GM18507 (cell line): Measurements from ENCODE around the gene SLC7A1.

Experiments used
- DNase-seq: peaks from one replicate; pipeline ENCODE4 v3.0.0; 2011; ENCODE audit warnings: low read depth; ENCODE audit not compliant: insufficient read length; ENCODE audit errors: extremely low spot score
- FAIRE-seq: peaks from 2 replicates; lab custom pipeline; 2011; peaks lifted over from hg19 to GRCh38; lab: Jason Lieb, UNC

SLC7A1 gene

GRCh38 chr13:29514720-29515310 is 80.7 kb downstream of the SLC7A1 start:
- FAIRE-seq (no peak), DNase-seq (no peak)

DNA sequence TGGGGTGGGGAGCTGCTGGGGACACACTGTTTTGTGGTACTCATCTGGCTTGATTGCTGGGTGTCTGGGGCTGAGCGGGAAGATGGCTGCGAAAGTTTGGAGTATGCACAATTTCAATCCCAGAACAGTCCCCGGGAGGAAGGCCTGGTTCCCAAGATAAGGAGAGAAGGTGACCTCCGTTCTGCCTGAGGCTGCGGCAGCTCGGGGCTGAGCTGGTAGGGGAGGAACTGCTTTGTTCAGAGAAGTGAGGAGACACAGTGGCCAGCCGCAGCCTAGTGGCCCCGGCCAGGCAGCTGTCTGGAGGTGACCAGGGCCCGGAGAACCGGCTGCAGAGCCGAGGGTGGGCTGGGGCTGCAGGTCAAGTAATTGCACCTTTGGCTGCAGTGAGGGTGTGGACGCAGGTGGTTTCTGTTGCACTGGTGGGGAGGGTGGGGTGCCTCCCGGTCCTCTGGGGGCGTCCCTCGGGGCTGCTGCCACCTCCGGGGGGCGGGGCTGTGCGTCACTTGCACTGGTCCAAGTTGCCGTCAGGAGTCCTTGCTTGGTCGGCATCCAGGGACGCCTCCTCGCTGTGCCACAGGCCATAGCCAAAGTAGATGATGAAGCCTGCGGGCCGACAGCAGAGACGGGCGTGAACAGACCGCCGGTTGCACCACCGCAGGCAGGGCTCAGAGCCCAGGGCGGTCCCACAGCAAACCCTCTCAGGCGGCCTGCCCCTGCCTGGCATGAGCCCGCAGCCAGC is 81.3 kb downstream of the SLC7A1 start:
- no peak for FAIRE-seq

DNA sequence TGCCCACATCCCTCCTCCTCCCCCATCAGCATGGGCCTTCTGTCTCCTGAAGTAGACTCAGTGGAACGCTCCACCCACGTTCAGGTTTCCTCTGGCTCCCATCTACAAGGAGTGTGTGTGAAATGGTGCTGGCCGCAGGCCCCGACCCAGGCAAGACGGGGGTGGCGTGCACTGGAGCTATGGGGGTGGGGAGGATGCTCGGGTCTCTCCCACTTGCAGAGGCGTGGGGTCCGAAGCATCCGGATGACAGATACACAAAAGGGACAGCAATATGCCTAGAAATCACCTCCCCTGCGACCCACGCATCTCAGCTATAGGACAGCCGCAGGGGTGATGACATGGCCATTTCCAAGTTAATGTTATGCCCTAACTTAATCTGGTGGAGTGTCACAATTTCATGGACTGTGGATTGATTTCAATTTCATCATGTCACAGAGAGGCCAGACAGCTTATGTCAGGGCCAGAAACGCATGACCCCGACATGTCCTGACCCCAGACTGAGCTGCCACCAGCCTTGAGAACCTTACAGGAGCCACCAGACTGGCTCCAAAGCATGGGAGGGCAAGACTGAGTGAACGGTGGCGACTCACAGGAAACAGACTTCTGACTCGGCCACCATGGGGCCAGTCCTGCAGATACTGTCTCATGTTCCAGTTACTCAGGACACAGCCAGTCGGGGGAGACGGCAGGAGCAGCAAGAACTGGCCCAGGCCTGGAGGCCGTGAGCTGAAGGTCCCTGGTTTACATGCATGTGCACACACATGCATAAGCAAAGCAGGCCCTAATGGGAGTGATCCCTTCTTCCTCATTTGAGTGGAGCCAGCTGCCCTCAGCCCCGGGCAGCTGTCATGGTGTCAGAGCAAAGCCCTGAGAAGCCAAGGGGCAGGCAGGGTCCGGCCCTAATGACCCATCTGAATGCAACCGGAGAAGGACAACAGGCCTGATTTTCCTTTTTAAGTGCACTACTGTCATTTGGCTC is 82.2 kb downstream of the SLC7A1 start:
- DNase-seq (no peak), FAIRE-seq (no peak)

More for the DNA sequence above, 81.3 kb downstream of the SLC7A1 start:
- DNase-seq, result no peak

DNA sequence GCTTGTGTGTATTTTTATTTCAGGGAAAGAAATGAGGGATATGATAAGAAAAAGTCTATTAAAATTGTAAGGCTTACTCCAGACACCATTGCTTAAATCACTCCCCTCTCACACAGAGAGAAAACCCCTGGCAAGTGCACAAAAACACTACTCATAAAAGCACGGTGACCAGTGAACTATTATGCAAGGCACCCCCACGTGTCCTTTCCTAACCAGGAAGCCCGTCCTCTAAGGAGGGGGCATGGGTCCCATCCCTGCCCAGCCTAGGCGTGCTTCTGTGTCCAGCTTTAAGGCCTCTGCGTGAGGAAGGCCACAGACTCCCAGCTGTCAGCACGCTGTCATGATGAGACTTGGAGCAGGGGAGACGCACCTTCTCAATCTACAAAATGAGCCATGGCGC is 83.5 kb downstream of the SLC7A1 start:
- DNase-seq, result no peak
- FAIRE-seq, result no peak

- FAIRE-seq (no peak), DNase-seq (no peak)
These were observed 84.2 kb downstream of the SLC7A1 start for GRCh38 chr13:29511106-29511796.

DNA sequence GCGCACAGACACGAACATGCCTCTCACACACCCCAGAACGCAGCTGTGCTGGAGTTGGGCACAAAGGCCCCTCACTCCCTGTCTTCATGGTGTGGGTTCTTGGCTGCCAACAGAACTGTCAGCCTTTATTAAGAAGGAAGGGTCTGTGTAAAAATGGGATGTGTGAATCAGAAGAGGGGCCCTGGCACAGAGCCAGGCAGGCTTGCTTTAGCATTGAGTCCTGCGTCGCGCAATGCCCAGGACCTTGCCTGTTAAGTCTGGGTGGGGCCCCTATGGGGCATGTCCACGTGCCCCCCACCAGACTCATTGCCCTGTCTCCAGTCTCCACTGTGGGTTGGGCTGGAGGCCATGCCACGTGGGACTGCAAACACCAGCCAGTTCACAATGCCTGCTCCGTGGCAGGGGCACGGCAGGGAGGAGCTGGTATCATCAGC is 84.8 kb downstream of the SLC7A1 start:
- no peak for DNase-seq
- FAIRE-seq, result no peak

DNA sequence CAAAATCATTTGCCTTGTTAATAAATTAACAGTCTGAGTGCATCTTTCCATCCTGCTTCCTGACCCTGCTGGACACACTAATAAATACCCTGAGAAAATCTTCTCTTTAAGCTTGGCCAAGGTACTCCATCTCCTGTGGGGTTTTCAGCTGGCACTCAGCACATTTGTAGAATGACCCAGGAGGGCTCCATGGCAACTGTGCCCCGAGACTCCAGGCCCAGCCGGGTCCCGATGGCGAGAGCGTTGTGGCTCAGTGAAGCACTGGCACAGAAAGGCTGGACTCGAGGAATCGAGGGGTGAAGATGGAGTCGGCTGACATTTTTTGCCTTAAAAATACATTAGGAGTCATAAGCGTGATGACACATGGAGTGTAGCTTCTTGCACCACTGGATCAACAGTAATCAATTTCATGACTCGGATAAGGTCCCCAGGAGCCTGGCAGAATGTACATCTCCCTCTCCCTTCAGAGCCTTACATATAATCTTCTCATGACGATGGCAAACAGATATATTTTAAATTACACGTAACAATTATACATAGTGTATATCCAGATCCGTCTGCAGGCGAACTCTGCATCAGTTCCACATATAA is 85.4 kb downstream of the SLC7A1 start:
- no peak for DNase-seq
- no peak for FAIRE-seq

GRCh38 chr13:29508876-29509252 is 86.6 kb downstream of the SLC7A1 start:
- FAIRE-seq, result no peak

DNA sequence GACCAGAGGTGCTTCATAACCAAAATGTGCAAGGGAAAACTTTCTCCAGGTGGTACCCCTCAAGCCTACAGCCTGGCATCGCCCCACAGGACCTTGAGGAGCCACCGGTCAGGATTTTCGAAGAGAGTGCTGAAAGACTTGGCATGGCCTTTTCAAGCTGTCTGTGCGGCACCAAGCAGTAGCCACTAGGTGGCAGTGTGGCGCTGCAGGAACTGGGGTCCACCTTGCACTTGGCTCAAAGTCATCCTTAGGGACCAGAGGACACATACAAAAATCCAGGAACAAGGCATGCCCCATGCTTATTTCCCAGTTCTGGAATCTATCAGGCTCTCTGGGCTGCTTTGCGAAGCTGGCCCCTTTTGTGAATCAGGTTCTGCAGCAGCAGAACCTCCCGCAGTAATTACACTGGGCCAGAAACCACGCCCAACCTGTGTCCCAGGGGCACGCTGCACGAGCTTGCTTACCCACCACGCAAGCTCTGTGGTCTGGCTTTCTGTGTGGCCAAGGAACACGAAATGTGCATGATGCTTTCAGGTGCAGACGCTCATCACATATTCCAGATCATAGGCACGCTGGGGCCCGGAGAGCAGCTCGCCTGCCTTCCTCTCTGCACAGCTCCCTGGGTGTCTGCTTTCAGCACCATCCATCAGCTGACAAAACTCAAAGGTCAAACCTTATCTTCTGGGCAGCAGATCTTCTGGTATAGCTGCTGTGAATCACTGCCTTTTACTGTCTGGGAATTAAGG is 87.2 kb downstream of the SLC7A1 start:
- DNase-seq, result peak; percentile 69
- peak; percentile 89 for FAIRE-seq

More at GRCh38 chr13:29508876-29509252, 86.6 kb downstream of the SLC7A1 start:
- DNase-seq, result no peak

GRCh38 chr13:29507356-29507755 is 88.1 kb downstream of the SLC7A1 start:
- DNase-seq (no peak), FAIRE-seq (no peak)

DNA sequence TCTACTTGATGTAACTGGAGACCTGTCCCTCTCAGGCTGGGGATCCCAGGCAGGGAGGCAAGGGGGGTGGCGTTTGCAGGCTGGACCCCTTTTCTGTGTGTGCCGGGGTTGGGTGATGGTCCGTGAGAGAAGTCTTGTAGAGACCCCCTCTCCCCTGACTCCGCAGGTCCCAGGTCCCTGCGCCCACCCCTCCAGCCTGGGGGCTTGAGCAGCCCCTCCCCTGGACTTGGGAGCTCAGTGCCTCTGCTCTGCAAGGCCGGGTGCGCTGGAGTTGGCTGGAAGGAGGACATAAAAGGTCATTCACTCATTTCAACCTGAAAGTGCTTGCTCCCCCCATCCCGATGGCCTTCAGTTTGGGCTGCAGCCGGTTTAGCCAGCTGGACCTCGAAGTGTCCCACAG is 89.5 kb downstream of the SLC7A1 start:
- no peak for FAIRE-seq
- no peak for DNase-seq

GRCh38 chr13:29505511-29505910 is 90.0 kb downstream of the SLC7A1 start:
- DNase-seq (no peak), FAIRE-seq (no peak)

DNA sequence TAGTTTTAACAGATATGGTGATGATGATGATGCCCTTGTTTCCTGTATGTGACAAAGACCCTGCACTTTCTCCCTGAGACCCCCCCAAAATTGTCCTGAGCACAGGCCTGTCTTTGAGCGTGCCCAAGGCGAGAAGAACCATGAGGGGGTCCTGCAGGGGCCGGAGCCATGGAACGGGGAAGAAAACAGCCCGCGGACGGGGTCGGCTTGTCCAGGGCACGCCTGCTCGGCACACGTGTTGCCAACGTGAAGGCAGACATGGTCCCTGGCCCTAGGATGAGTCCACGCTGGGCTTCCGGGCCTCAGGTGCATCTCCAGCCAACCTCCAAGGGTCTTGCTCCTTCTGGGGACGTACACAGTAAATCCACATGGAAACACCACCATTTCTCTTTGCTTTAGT is 90.8 kb downstream of the SLC7A1 start:
- no peak for DNase-seq
- FAIRE-seq, result no peak

DNA sequence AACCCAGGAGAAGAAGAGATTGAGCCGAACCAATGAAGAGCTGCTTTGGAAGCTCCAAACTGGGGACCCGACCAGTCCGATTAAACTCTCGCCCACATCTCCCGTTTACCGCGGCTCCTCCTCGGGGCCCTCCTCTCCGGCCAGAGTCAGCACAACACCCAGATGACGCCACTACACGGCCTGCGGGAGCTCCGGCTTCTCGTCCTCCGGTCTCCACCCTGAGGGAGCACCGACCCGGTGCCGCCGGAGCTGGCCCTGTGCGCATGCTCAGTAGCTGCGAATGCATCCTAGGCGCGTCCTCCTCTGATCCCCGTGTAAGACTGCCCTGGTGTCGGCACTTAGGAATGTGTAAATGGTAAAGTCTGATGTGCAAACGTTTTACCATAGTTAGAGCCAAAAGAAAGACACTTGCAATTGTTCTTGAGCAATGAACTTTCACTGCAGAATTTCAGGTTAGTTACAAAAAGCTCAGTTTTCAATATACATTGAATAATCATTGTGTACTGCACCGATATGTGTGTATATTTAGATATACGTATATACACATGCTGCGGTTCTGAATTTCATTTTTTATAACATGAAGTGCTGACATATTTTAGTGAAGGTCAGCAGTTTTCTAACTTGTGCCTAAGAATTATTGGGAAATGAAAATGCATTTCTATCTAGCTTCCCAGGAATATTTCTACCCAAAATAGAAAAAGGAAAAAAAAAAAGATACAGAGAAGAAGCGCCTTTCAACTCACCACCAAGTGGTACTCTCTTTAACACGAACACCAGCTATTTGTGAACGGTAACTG is 92.2 kb downstream of the SLC7A1 start:
- DNase-seq, result no peak
- no peak for FAIRE-seq

GRCh38 chr13:29502391-29503008 is 93.0 kb downstream of the SLC7A1 start:
- FAIRE-seq (no peak), DNase-seq (no peak)

DNA sequence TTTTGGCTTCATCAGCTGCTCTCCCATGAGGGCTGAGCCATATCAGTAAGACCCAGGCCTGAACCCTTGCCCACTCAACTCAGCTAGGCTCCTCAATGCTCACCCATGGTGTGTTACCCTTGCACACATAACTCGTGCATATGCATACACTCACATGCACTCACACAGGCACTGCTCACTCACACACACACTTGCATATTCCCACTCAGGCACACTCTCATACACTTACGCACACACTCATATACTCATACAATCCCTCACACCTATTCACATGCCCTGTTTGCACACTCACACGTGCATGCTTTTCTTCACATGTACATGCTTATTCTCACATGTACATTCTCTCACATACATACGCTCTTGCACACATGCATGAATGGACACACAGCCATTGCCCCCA is 93.8 kb downstream of the SLC7A1 start:
- FAIRE-seq, result no peak
- DNase-seq, result no peak

DNA sequence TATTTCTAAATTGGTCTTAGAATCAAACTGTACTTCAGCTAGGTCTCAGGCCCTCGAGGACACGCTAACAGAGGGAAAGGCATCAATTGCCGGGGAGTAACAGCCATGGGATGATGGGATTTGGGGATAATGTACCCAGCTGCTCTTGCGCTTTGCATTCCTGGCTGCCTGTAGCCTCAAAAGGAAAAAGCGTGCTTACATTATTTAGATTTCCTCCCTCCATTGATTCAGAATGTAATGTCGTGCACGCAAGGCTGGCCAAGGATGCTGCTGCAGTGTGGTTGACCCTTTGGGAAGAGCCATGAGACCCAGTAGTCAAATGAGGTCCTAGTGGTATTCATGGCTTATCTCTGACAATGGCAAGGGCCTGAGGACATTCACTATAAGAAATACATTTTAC is 95.1 kb downstream of the SLC7A1 start:
- no peak for DNase-seq
- no peak for FAIRE-seq
